Neural progenitor cell (in vitro differentiated cells): ENCODE data around the gene MIF4GD.
"Not testable (repeated sequence)": the region's sequence is repeated elsewhere in the genome, so short reads cannot be mapped to it uniquely, and the experiment has no call there.

ENCODE experiments used
- EZH2 ChIP-seq: fragments of 200-600 bp; sonication (generic); IDR thresholded peaks from 2 replicates; pipeline ENCODE4 v1.6.1; 2017; ENCODE audit warnings: antibody characterized with exemption, mild to moderate bottlenecking, moderate library complexity
- EZH2phosphoT487 ChIP-seq: fragments of 200-600 bp; sonication (generic); IDR thresholded peaks from 2 replicates; pipeline ENCODE4 v1.6.1; 2017; ENCODE audit warnings: antibody characterized with exemption
- TF ChIP-seq, protein P1 (sequence below): fragments of 200-600 bp; sonication (generic); IDR thresholded peaks from 2 replicates; pipeline ENCODE4 v1.5.1; 2017; ENCODE audit warnings: antibody characterized with exemption, mild to moderate bottlenecking

DNA sequence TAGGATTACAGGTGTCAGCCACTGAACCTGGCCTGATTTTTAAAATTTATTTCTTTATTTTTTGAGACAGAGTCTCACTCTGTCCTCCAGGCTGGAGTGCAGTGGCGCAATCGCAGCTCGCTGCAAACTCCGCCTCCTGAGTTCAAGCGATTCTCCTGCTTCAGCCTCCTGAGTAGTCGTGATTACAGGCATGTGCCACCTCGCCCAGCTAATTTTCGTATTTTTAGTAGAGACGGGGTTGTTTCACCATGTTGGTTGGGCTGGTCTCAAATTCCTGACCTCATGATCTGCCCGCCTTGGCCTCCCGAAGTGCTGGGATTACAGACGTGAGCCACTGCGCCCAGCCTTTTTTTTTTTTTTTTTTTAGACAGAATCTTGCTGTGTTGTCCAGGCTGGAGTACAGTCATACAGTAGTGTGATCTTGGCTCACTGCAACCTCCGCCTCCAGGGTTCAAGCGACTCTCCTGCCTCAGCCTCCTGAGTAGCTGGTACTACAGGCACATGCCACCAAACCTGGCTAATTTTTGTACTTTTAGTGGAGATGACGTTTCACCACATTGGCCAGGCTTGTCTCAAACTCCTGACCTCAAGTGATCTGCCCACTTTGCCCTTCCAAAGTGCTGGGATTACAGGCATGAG is 21.9 kb upstream of the MIF4GD start:
- TF ChIP-seq, protein P1, sequence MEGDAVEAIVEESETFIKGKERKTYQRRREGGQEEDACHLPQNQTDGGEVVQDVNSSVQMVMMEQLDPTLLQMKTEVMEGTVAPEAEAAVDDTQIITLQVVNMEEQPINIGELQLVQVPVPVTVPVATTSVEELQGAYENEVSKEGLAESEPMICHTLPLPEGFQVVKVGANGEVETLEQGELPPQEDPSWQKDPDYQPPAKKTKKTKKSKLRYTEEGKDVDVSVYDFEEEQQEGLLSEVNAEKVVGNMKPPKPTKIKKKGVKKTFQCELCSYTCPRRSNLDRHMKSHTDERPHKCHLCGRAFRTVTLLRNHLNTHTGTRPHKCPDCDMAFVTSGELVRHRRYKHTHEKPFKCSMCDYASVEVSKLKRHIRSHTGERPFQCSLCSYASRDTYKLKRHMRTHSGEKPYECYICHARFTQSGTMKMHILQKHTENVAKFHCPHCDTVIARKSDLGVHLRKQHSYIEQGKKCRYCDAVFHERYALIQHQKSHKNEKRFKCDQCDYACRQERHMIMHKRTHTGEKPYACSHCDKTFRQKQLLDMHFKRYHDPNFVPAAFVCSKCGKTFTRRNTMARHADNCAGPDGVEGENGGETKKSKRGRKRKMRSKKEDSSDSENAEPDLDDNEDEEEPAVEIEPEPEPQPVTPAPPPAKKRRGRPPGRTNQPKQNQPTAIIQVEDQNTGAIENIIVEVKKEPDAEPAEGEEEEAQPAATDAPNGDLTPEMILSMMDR, result not testable (repeated sequence)
- not testable (repeated sequence) for TF ChIP-seq EZH2, EZH2phosphoT487
